COR-L47 (cell line): ENCODE measurements around the gene POLR2J2.
"Not testable (repeated sequence)": the region's sequence is repeated elsewhere in the genome, so short reads cannot be mapped to it uniquely, and the experiment has no call there.

Experiments
- DNase-seq: peaks from one replicate; lab custom pipeline; 2025; lab: John Stamatoyannopoulos, UW

The POLR2J2 gene

GRCh38 chr7:102671166-102671955, at the start of gene POLR2J2:
Gene POLR2J2 (minus strand): TSS chr7:102671663. CDS start chr7:102671601, 62 bp downstream.
- not testable (repeated sequence) for DNase-seq

GRCh38 chr7:102718491-102718890, 47.0 kb upstream of the POLR2J2 start:
- DNase-seq, result not testable (repeated sequence)

- DNase-seq, result not testable (repeated sequence)
These were observed 44.3 kb upstream of the POLR2J2 start for GRCh38 chr7:102715718-102716117.

- not testable (repeated sequence) for DNase-seq
These were observed 43.5 kb upstream of the POLR2J2 start for GRCh38 chr7:102714774-102715522.

- DNase-seq, result not testable (repeated sequence)
These were observed 42.2 kb upstream of the POLR2J2 start for GRCh38 chr7:102713691-102714080.

- DNase-seq, result not testable (repeated sequence)
These were observed 41.7 kb upstream of the POLR2J2 start for GRCh38 chr7:102713011-102713690.

GRCh38 chr7:102698962-102699750, 27.7 kb upstream of the POLR2J2 start:
- not testable (repeated sequence) for DNase-seq

GRCh38 chr7:102697642-102698512, 26.4 kb upstream of the POLR2J2 start:
- DNase-seq, result not testable (repeated sequence)

- not testable (repeated sequence) for DNase-seq
These were observed 24.5 kb upstream of the POLR2J2 start for GRCh38 chr7:102696009-102696408.

- DNase-seq, result not testable (repeated sequence)
These were observed 23.6 kb upstream of the POLR2J2 start for GRCh38 chr7:102695033-102695552.

- not testable (repeated sequence) for DNase-seq
These were observed 22.5 kb upstream of the POLR2J2 start for GRCh38 chr7:102694008-102694407.

GRCh38 chr7:102690602-102691001, 19.1 kb upstream of the POLR2J2 start:
- DNase-seq, result not testable (repeated sequence)

GRCh38 chr7:102689436-102690282, 18.2 kb upstream of the POLR2J2 start:
- not testable (repeated sequence) for DNase-seq

GRCh38 chr7:102688299-102689036, 17.0 kb upstream of the POLR2J2 start:
- DNase-seq, result not testable (repeated sequence)

GRCh38 chr7:102682560-102682959, 11.1 kb upstream of the POLR2J2 start:
- DNase-seq, result not testable (repeated sequence)

- not testable (repeated sequence) for DNase-seq
These were observed 9.3 kb upstream of the POLR2J2 start for GRCh38 chr7:102680780-102681179.

- not testable (repeated sequence) for DNase-seq
These were observed 4.1 kb upstream of the POLR2J2 start for GRCh38 chr7:102675545-102675944.

- not testable (repeated sequence) for DNase-seq
These were observed 2.1 kb upstream of the POLR2J2 start for GRCh38 chr7:102673447-102674067.
